HCT116 (cell line): Measurements from ENCODE around the gene FAM131B. TPM values are rescaled to one million over a fixed set of nuclear protein-coding genes. Genes with fewer than 3 reads are reported as not detected.

Experiments used
- ATAC-seq: fragments of 200-7000 bp; cut with Tn5 transposase; 2 replicates; pipeline ENCODE4 v1.9.1; 2020; ENCODE audit warnings: mild to moderate bottlenecking, moderate library complexity
- BruUV-seq: library from RNA; stranded (reverse); fragments of 400-500 nt; replicated peaks from 2 replicates; lab custom pipeline; 2021; lab: Mats Ljungman, UMichigan
- CTCF ChIA-PET: fragments of 300-600 bp; sonication (Branson Sonifier 250); formaldehyde crosslinking; loops from one replicate; lab custom pipeline; 2021; ENCODE audit warnings: antibody characterized with exemption; lab: Charles Lee
- POLR2A ChIA-PET: fragments of 300-600, 350-600 bp; sonication (Branson Sonifier 250); formaldehyde crosslinking; loops from one replicate; lab custom pipeline; 2021; ENCODE audit warnings: antibody characterized with exemption; lab: Charles Lee
- RAD21 ChIA-PET, 2 experiments: fragments of 300-600 bp; sonication (Branson Sonifier 250); formaldehyde crosslinking; loops; one replicate each; lab custom pipeline; 2023; ENCODE audit warnings: low total read pairs in 2 of 2; ENCODE audit not compliant: uncharacterized antibody in 2 of 2, unreplicated experiment in 2 of 2, low non-redundant PET in 1 of 2; lab: Charles Lee
- DNase-seq: peaks from one replicate; pipeline ENCODE4 v3.0.0-alpha.2; 2010; ENCODE audit warnings: low read depth, low spot score
- H2AFZ ChIP-seq: fragments of 200-600 bp; shearing (Covaris generic), sonication (generic); 2 replicates; pipeline ENCODE4 v1.6.1; 2017; ENCODE audit warnings: low read depth, mixed run types, mixed read lengths, antibody characterized with exemption, low read length; ENCODE audit not compliant: poor library complexity, severe bottlenecking
- H3K27ac ChIP-seq: 2 replicates; pipeline ENCODE4 v1.5.1; 2012; ENCODE audit warnings: low read depth, low read length
- H3K27me3 ChIP-seq: fragments of 200-600 bp; sonication (generic); 2 replicates; pipeline ENCODE4 v1.6.1; 2016; ENCODE audit warnings: mixed run types, low read length, mixed read lengths; ENCODE audit not compliant: insufficient read depth
- H3K36me3 ChIP-seq, 2 experiments: fragments of 200-500 bp in 1 of 2; fragments of 200-600 bp in 1 of 2; sonication (Bioruptor generic) in 1 of 2; sonication (generic) in 1 of 2; 2 replicates each; pipeline versions ENCODE4 v1.5.1 to v1.6.1; 2014 to 2016; ENCODE audit warnings: low read length in 2 of 2, inconsistent platforms in 1 of 2, mixed read lengths in 1 of 2, mixed run types in 1 of 2; ENCODE audit not compliant: insufficient read depth in 2 of 2, control insufficient read depth in 1 of 2
- H3K4me1 ChIP-seq, 2 experiments: fragments of 200-600 bp in 1 of 2; sonication (generic) in 1 of 2; 2 replicates each; pipeline versions ENCODE4 v1.5.1 to v1.6.1; 2012 to 2017; ENCODE audit warnings: low read length in 2 of 2, inconsistent platforms in 1 of 2, mild to moderate bottlenecking in 1 of 2, mixed read lengths in 1 of 2, mixed run types in 1 of 2, moderate library complexity in 1 of 2; ENCODE audit not compliant: insufficient read depth in 2 of 2, control insufficient read depth in 1 of 2
- H3K4me2 ChIP-seq: fragments of 200-600 bp; sonication (generic); 2 replicates; pipeline ENCODE4 v1.6.1; 2017; ENCODE audit warnings: mixed run types, low read length, mixed read lengths
- H3K4me3 ChIP-seq, 2 experiments: fragments of 200-600 bp in 1 of 2; sonication (generic) in 1 of 2; replicated peaks in 1 of 2; 2 replicates each; pipeline ENCODE4 v1.5.1; 2011 to 2016; ENCODE audit warnings: low read length in 2 of 2, control low read depth in 1 of 2, low read depth in 1 of 2, mild to moderate bottlenecking in 1 of 2, mixed read lengths in 1 of 2, mixed run types in 1 of 2
- H3K79me2 ChIP-seq: fragments of 200-600 bp; sonication (generic); 2 replicates; pipeline ENCODE4 v1.6.1; 2017; ENCODE audit warnings: mild to moderate bottlenecking, mixed run types, low read length, moderate library complexity, mixed read lengths; ENCODE audit not compliant: insufficient read depth
- H3K9ac ChIP-seq: fragments of 200-600 bp; sonication (generic); 2 replicates; pipeline ENCODE4 v1.6.1; 2016; ENCODE audit warnings: low read length, mixed read lengths
- H3K9me2 ChIP-seq: fragments of 200-600 bp; sonication (generic), shearing (Covaris generic); 2 replicates; pipeline ENCODE4 v1.6.1; 2017; ENCODE audit warnings: mixed run types, mild to moderate bottlenecking, moderate library complexity; ENCODE audit not compliant: insufficient read depth
- H3K9me3 ChIP-seq, 2 experiments: fragments of 200-500 bp in 1 of 2; fragments of 200-600 bp in 1 of 2; sonication (Bioruptor generic) in 1 of 2; sonication (generic) in 1 of 2; 2 replicates each; pipeline ENCODE4 v1.6.1; 2014 to 2017; ENCODE audit warnings: low read length in 2 of 2, mixed read lengths in 2 of 2, inconsistent platforms in 1 of 2, low read depth in 1 of 2, mild to moderate bottlenecking in 1 of 2, mixed run types in 1 of 2, moderate library complexity in 1 of 2; ENCODE audit not compliant: control insufficient read depth in 1 of 2, insufficient read depth in 1 of 2
- H4K20me1 ChIP-seq: fragments of 200-600 bp; sonication (generic), shearing (Covaris generic); 2 replicates; pipeline ENCODE4 v1.6.1; 2017; ENCODE audit warnings: mixed run types, mild to moderate bottlenecking, moderate library complexity; ENCODE audit not compliant: insufficient read depth
- ATF3 ChIP-seq: IDR thresholded peaks from 2 replicates; pipeline ENCODE4 v1.6.1; 2012
- CBX3 ChIP-seq: IDR thresholded peaks from 2 replicates; pipeline ENCODE4 v1.6.1; 2012; ENCODE audit warnings: low read depth
- CEBPB ChIP-seq: IDR thresholded peaks from 2 replicates; pipeline ENCODE4 v1.6.1; 2012; ENCODE audit warnings: low read depth
- EGR1 ChIP-seq: IDR thresholded peaks from 2 replicates; pipeline ENCODE4 v1.6.1; 2012; ENCODE audit warnings: low read depth
- ELF1 ChIP-seq: IDR thresholded peaks from 2 replicates; pipeline ENCODE4 v1.6.1; 2012; ENCODE audit warnings: low read depth, borderline replicate concordance
- EZH2 ChIP-seq: fragments of 200-600 bp; sonication (generic); IDR thresholded peaks from 2 replicates; pipeline ENCODE4 v1.6.1; 2017; ENCODE audit warnings: antibody characterized with exemption, mixed run types
- EZH2phosphoT487 ChIP-seq: fragments of 200-600 bp; IDR thresholded peaks from 2 replicates; pipeline ENCODE4 v1.6.1; 2018; ENCODE audit warnings: antibody characterized with exemption, borderline replicate concordance
- FOSL1 ChIP-seq: IDR thresholded peaks from 2 replicates; pipeline ENCODE4 v1.6.1; 2012; ENCODE audit warnings: low read depth
- JUND ChIP-seq: IDR thresholded peaks from 2 replicates; pipeline ENCODE4 v1.6.1; 2012
- MAX ChIP-seq: IDR thresholded peaks from 2 replicates; pipeline ENCODE4 v1.6.1; 2012
- POLR2AphosphoS5 ChIP-seq: IDR thresholded peaks from 2 replicates; pipeline ENCODE4 v1.6.1; 2011; ENCODE audit warnings: mild to moderate bottlenecking, low read depth, low read length, moderate library complexity
- SRF ChIP-seq: IDR thresholded peaks from 2 replicates; pipeline ENCODE4 v1.6.1; 2012; ENCODE audit warnings: low read depth
- YY1 ChIP-seq: IDR thresholded peaks from 2 replicates; pipeline ENCODE4 v1.6.1; 2011; ENCODE audit warnings: low read length, low read depth, moderate library complexity, mild to moderate bottlenecking; ENCODE audit not compliant: insufficient replicate concordance; ENCODE audit errors: extremely low read depth
- intact Hi-C: fragments of 100-400 bp; cut with micrococcal nuclease; formaldehyde crosslinking; loops from 2 replicates; pipeline ENCODE4 v1.10.0; 2022
- total RNA-seq: library from RNA; stranded (reverse); gene quantifications from one replicate; pipeline ENCODE4 v1.2.1, GENCODE V29; 2021; ENCODE audit not compliant: unreplicated experiment

FAM131B gene
- total RNA-seq, 1 experiment from 2014 or later: 0.20 TPM

- ChIA-PET CTCF (no interaction called here), RAD21 (no interaction called here)
- no peak overlapping the region for H3K27ac ChIP-seq
- H3K4me3 ChIP-seq: no peak overlapping the region
- no peaks in the 10 kb centered on the region for H3K27me3 ChIP-seq
- intact Hi-C loops: no loop called here
- no TSS peak for BruUV-seq
- no peaks in the 10 kb centered on the region for H3K9me2 ChIP-seq
- H4K20me1 ChIP-seq: no peaks in the 10 kb centered on the region
- no peak overlapping the region for H3K9ac ChIP-seq
- H3K4me2 ChIP-seq: no peak overlapping the region
- TF ChIP-seq MAX (no peak), JUND (no peak), FOSL1 (no peak), ELF1 (no peak), SRF (no peak), POLR2AphosphoS5 (no peak), CBX3 (no peak), ATF3 (no peak), EZH2phosphoT487 (no peak), EZH2 (no peak), EGR1 (no peak), YY1 (no peak), CEBPB (no peak)
- TF ChIP-seq, all 23 proteins: peak for 0
- Histone ChIP-seq H3K79me2 (peaks cover 3% of the 10 kb centered on the region; the same call in 1 of the 2 replicates), H3K36me3 (no peaks in the 10 kb centered on the region), H3K9me3 (no peaks in the 10 kb centered on the region), H2AFZ (no peak overlapping the region), H3K4me1 (peaks cover 15 to 22% of the 10 kb centered on the region in 2 experiments; a peak in 3 of 4 replicates)
- POLR2A ChIA-PET: no interaction called here
- ATAC-seq (no peak), DNase-seq (no peak)
These were observed 48.0 kb upstream of the FAM131B start for GRCh38 chr7:143410521-143411004.
